ENCODE results near the gene A1BG. TPM values are rescaled to one million over a fixed set of nuclear protein-coding genes. Genes with fewer than 3 reads are reported as not detected.

A1BG gene
- total and polyA plus RNA-seq, 2 of the 8 experiments (the other 6 are each of a cell fraction or from before 2014, with no cell fraction given): 20.8 to 69.6 TPM

DNA sequence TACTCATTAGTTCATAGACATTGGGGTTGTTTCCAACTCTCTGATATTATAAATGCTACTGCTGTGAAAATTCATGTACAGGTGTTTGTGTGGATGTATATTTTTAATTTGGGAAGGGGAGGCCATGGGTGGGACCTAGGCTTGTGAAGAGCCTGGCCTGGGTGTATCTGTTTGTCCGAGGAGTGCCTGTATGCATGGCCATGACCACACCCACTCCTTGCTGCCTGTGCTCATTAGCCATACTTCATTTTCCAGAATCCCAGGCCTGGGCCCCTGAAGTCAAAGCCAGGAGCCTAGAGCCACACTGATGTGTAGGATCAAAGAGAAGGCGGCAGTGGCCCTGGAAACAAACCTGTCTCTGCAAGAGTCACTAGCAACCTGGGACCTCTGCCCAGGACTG is 37.7 kb downstream of the A1BG start:
- H3K36me3 ChIP-seq (ENCODE audit: control insufficient read depth in 2 of 4, insufficient read depth in 4 of 4, low read length in 3 of 4): peaks cover 7 to 35% (median 27%) of the 10 kb centered on the region in 4 experiments
- H4K8ac ChIP-seq (ENCODE audit: extremely low read depth, insufficient read depth, low read length): no peak overlapping the region
- no peak overlapping the region for H2BK12ac ChIP-seq (ENCODE audit: low read depth, low read length)
- H3K27ac ChIP-seq (ENCODE audit: low read depth, low read length): no peak overlapping the region
- no peak overlapping the region for H2BK20ac ChIP-seq (ENCODE audit: low read length)
- no peak overlapping the region for H3K4me2 ChIP-seq (ENCODE audit: insufficient read depth in 1 of 2, low read depth in 2 of 2, low read length in 2 of 2)
- no peaks in the 10 kb centered on the region; a peak in 1 of 4 replicates for H3K79me2 ChIP-seq (ENCODE audit: control insufficient read depth in 1 of 2, insufficient read depth in 2 of 2, low read length in 2 of 2)
- H3K27me3 ChIP-seq (replicated peaks in 1 of 4; ENCODE audit: control insufficient read depth in 3 of 4, extremely low read depth in 1 of 4, insufficient read depth in 3 of 4, low read length in 3 of 4): no peaks in the 10 kb centered on the region; a peak in 1 of 7 replicates
- H3K4me3 ChIP-seq (ENCODE audit: extremely low read depth in 1 of 4, insufficient read depth in 2 of 4, low read depth in 3 of 4, low read length in 4 of 4): no peak overlapping the region
- no peak overlapping the region for H3K23ac ChIP-seq (ENCODE audit: insufficient read length)
- no peak overlapping the region for H4K5ac ChIP-seq (ENCODE audit: insufficient read length, low read depth, low read length)
- H2BK5ac ChIP-seq (ENCODE audit: low read depth, low read length): no peak overlapping the region
- FAIRE-seq (no peak), DNase-seq (ENCODE audit: low read depth in 1 of 2, low spot score in 2 of 2) (no peak)
- H3K9me3 ChIP-seq (ENCODE audit: insufficient read depth in 2 of 2, low read depth in 1 of 2, low read length in 1 of 2): no peaks in the 10 kb centered on the region
- no peak overlapping the region for H3K18ac ChIP-seq (ENCODE audit: extremely low read depth, low read length)
- POLR2A ChIA-PET (ENCODE audit: partially characterized antibody): interaction anchor here (1.6 to 3.3 kb wide), 2 partner anchors 11 to 78 kb away, joined by 3 to 20 read pairs; partner anchors contain the start of gene ZSCAN22
- CTCF ChIA-PET (ENCODE audit: partially characterized antibody): interaction anchor here (1.3 kb wide), 1 partner anchor 97 kb away, joined by 3 read pairs; no protein-coding TSS in a partner anchor
- H2BK15ac ChIP-seq (ENCODE audit: low read length): no peak overlapping the region
- no peaks in the 10 kb centered on the region for H3K4me1 ChIP-seq (replicated peaks in 1 of 4; ENCODE audit: control insufficient read depth in 3 of 4, insufficient read depth in 4 of 4, low read length in 3 of 4)
- no peaks in the 10 kb centered on the region for H3K23me2 ChIP-seq (ENCODE audit: low read depth, low read length)
- no peak overlapping the region for H2AFZ ChIP-seq (ENCODE audit: low read length)
- no peak overlapping the region for H2AK5ac ChIP-seq (ENCODE audit: low read depth, low read length)
- no peak overlapping the region for H3K56ac ChIP-seq (replicated peaks; ENCODE audit: insufficient read length, low read depth, low read length)
- no peak overlapping the region for H4K91ac ChIP-seq (replicated peaks; ENCODE audit: insufficient read length, low read length)
- 100% methylated on average over 2 of the region's 2 CpGs; no CpG with 5 or more reads in 1 of the 2 experiments for WGBS, 2 experiments (ENCODE audit: extremely low coverage in 1 of 2, insufficient coverage in 1 of 2, insufficient read length in 1 of 2, insufficient replicate concordance in 2 of 2, low coverage in 1 of 2, low lambda C conversion rate in 2 of 2, missing lambda C conversion rate in 1 of 2)
- no peak overlapping the region for H3K9ac ChIP-seq (replicated peaks in 1 of 4; ENCODE audit: extremely low read depth in 1 of 4, low read depth in 3 of 4, low read length in 3 of 4)
- H3K14ac ChIP-seq (ENCODE audit: insufficient read length): no peak overlapping the region
- H4K20me1 ChIP-seq (replicated peaks in 1 of 2; ENCODE audit: control insufficient read depth in 1 of 2, insufficient read depth in 2 of 2, low read length in 2 of 2): peaks cover 6 to 16% of the 10 kb centered on the region in 2 experiments
- TF ChIP-seq, protein P1, sequence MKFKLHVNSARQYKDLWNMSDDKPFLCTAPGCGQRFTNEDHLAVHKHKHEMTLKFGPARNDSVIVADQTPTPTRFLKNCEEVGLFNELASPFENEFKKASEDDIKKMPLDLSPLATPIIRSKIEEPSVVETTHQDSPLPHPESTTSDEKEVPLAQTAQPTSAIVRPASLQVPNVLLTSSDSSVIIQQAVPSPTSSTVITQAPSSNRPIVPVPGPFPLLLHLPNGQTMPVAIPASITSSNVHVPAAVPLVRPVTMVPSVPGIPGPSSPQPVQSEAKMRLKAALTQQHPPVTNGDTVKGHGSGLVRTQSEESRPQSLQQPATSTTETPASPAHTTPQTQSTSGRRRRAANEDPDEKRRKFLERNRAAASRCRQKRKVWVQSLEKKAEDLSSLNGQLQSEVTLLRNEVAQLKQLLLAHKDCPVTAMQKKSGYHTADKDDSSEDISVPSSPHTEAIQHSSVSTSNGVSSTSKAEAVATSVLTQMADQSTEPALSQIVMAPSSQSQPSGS (IDR thresholded peaks at IDR 0.05; ENCODE audit: low read length): no peak
- TF ChIP-seq KDM5A (IDR thresholded peaks at IDR 0.05; ENCODE audit: low read length) (no peak), ZNF274 (IDR thresholded peaks at IDR 0.05; ENCODE audit: borderline replicate concordance, extremely low read depth, low read length) (no peak)
- H3K79me1 ChIP-seq (ENCODE audit: low read depth, low read length): peaks cover 3% of the 10 kb centered on the region
- H2BK120ac ChIP-seq (replicated peaks; ENCODE audit: low read depth, low read length): no peak overlapping the region
- no peak overlapping the region for H3K4ac ChIP-seq (replicated peaks; ENCODE audit: insufficient read length, low read depth, low read length)
